H4 (cell line): ENCODE measurements around the gene SKIC3. TPM values are rescaled to one million over a fixed set of nuclear protein-coding genes. Genes with fewer than 3 reads are reported as not detected.

Experiments used
- DNase-seq: peaks from one replicate; pipeline ENCODE4 v3.0.0-alpha.2; 2015; ENCODE audit warnings: low spot score
- total RNA-seq: library from RNA; depleted of rRNA; stranded (reverse); fragments of >200 nt; shearing (Covaris generic); gene quantifications from 2 replicates; pipeline ENCODE4 v1.2.3, GENCODE V29; 2014; rRNA removed

Gene SKIC3
- total RNA-seq: 34.4 and 45.4 TPM in 2 replicates

- DNase-seq: peak; percentile 99
Measured at GRCh38 chr5:95554647-95555548, at the start of gene SKIC3, which contains the start of gene ARSK. Gene SKIC3 (minus strand): TSS chr5:95554977. CDS start chr5:95547150, 7,827 bp downstream. Gene ARSK (plus strand): TSS chr5:95555101. CDS start chr5:95555279, 178 bp downstream.

- DNase-seq: no peak
Measured at GRCh38 chr5:95600557-95600956, 45.8 kb upstream of the SKIC3 start.

- DNase-seq: no peak
Measured at GRCh38 chr5:95599252-95599651, 44.5 kb upstream of the SKIC3 start.

GRCh38 chr5:95595289-95595931 lies 40.6 kb upstream of the SKIC3 start:
- DNase-seq: peak; percentile 34

GRCh38 chr5:95591490-95591901 lies 36.7 kb upstream of the SKIC3 start:
- peak; percentile 67 for DNase-seq

- DNase-seq: no peak
Measured at GRCh38 chr5:95590880-95591279, 36.1 kb upstream of the SKIC3 start.

- no peak for DNase-seq
Measured at GRCh38 chr5:95583992-95584391, 29.2 kb upstream of the SKIC3 start.

GRCh38 chr5:95581576-95581975 lies 26.8 kb upstream of the SKIC3 start:
- DNase-seq: no peak

GRCh38 chr5:95572016-95572415 lies 17.2 kb upstream of the SKIC3 start:
- DNase-seq: no peak

- no peak for DNase-seq
Measured at GRCh38 chr5:95565280-95565920, 10.6 kb upstream of the SKIC3 start.

GRCh38 chr5:95564450-95564849 lies 9.7 kb upstream of the SKIC3 start:
- no peak for DNase-seq

GRCh38 chr5:95563367-95563766 lies 8.6 kb upstream of the SKIC3 start:
- no peak for DNase-seq

GRCh38 chr5:95562282-95562681 lies 7.5 kb upstream of the SKIC3 start:
- no peak for DNase-seq

- DNase-seq: no peak
Measured at GRCh38 chr5:95557841-95558240, 3.1 kb upstream of the SKIC3 start.

GRCh38 chr5:95555553-95555952 lies 776 bp upstream of the SKIC3 start:
- DNase-seq: no peak

GRCh38 chr5:95554331-95554646 lies 488 bp downstream of the SKIC3 start:
- no peak for DNase-seq

GRCh38 chr5:95549030-95549429 lies 5.7 kb downstream of the SKIC3 start:
- no peak for DNase-seq

- DNase-seq: peak; percentile 17
Measured at GRCh38 chr5:95543017-95543705, 11.6 kb downstream of the SKIC3 start.

- no peak for DNase-seq
Measured at GRCh38 chr5:95537501-95537900, 17.3 kb downstream of the SKIC3 start.

- no peak for DNase-seq
Measured at GRCh38 chr5:95533761-95534160, 21.0 kb downstream of the SKIC3 start.

GRCh38 chr5:95533106-95533505 lies 21.7 kb downstream of the SKIC3 start:
- no peak for DNase-seq

- no peak for DNase-seq
Measured at GRCh38 chr5:95532415-95532814, 22.4 kb downstream of the SKIC3 start.
